Osteoblast (primary cell): ENCODE data around the gene COPS2. TPM values are rescaled to one million over a fixed set of nuclear protein-coding genes. Genes with fewer than 3 reads are reported as not detected.
"Not testable (repeated sequence)": the region's sequence is repeated elsewhere in the genome, so short reads cannot be mapped to it uniquely, and the experiment has no call there.

ENCODE experiments used
- DNase-seq: peaks from one replicate; pipeline ENCODE4 v3.0.0; 2011; ENCODE audit warnings: low spot score, mixed read lengths; ENCODE audit not compliant: insufficient read length; ENCODE audit errors: missing footprints
- H2AFZ ChIP-seq: 2 replicates; pipeline ENCODE4 v1.6.0; 2011; ENCODE audit warnings: mild to moderate bottlenecking, low read length
- H3K27ac ChIP-seq: 2 replicates; pipeline ENCODE4 v1.5.1; 2011; ENCODE audit warnings: mild to moderate bottlenecking, low read depth, low read length, moderate library complexity
- H3K27me3 ChIP-seq: 2 replicates; pipeline ENCODE4 v1.6.0; 2012; ENCODE audit warnings: mild to moderate bottlenecking, control low read depth, inconsistent platforms, low read length, moderate library complexity; ENCODE audit not compliant: insufficient read depth
- H3K36me3 ChIP-seq: 2 replicates; pipeline ENCODE4 v1.5.1; 2011; ENCODE audit warnings: mild to moderate bottlenecking, low read length, control low read depth, moderate library complexity; ENCODE audit not compliant: insufficient read depth
- H3K4me1 ChIP-seq: 2 replicates; pipeline ENCODE4 v1.5.1; 2011; ENCODE audit warnings: mild to moderate bottlenecking, low read length, control low read depth, moderate library complexity; ENCODE audit not compliant: insufficient read depth
- H3K4me2 ChIP-seq: 2 replicates; pipeline ENCODE4 v1.6.0; 2011; ENCODE audit warnings: mild to moderate bottlenecking, low read length; ENCODE audit not compliant: insufficient read depth
- H3K4me3 ChIP-seq: fragments of 200-600 bp; sonication (generic); 3 replicates; pipeline ENCODE4 v1.5.1; 2012; ENCODE audit warnings: mild to moderate bottlenecking, low read length, inconsistent platforms; ENCODE audit not compliant: insufficient read depth
- H3K79me2 ChIP-seq: 2 replicates; pipeline ENCODE4 v1.6.0; 2012; ENCODE audit warnings: mild to moderate bottlenecking, low read length, control low read depth, inconsistent platforms; ENCODE audit not compliant: insufficient read depth
- H3K9me3 ChIP-seq: 2 replicates; pipeline ENCODE4 v1.5.1; 2011; ENCODE audit warnings: low read depth, low read length, control low read depth
- H4K20me1 ChIP-seq: 2 replicates; pipeline ENCODE4 v1.6.0; 2012; ENCODE audit warnings: mild to moderate bottlenecking, low read length, control low read depth; ENCODE audit not compliant: insufficient read depth
- CTCF ChIP-seq: IDR thresholded peaks from 2 replicates; pipeline ENCODE4 v1.5.1; 2011; ENCODE audit warnings: mild to moderate bottlenecking, low read depth, low read length, moderate library complexity; ENCODE audit errors: extremely low read depth
- total RNA-seq: library from RNA; depleted of rRNA; stranded (reverse); fragments of >200 nt; gene quantifications from 2 replicates; pipeline ENCODE4 v1.2.3, GENCODE V29; 2012

The COPS2 gene
- total RNA-seq, 1 donor, result 101 TPM

DNA sequence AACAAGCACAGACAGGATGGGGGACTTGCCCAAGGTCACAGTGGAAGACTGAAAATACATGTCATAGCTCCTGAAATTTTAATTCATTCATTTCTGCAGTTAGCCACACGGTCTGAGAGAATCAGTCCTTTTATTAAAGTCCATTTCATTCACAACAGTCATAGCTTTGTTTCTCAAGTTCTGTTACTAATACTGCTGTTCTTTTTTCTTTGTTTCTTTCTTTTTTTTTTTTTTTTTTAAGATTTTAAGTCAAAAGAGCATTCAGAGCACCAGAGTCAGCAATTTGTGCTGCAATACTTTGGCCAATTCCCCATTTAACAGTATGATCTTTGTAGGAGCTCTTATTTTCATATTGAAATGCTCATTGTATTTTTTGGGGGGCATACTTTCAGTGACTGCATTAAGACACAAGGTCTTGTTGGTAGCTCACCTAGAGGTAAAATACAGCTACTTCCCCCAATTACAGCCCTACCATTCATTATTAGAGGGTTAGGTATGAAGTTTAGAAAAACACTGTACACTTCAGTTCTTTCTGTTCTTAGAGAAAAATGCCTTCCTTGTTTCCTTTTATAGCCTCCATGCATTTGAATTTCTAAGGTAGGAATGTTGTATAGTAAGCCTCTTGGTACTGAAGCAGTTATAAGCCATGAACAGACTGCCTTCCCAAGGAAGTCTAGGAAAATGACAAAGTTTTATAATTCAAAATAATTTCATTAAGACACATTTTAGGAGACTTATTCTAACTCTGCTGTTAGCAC, 24.2 kb upstream of the COPS2 start:
- H3K27ac ChIP-seq, result no peak overlapping the region
- H3K4me3 ChIP-seq, result no peak overlapping the region
- no peak for TF ChIP-seq CTCF
- no peaks in the 10 kb centered on the region for H3K36me3 ChIP-seq
- no peaks in the 10 kb centered on the region for H3K4me1 ChIP-seq
- no peaks in the 10 kb centered on the region for H3K27me3 ChIP-seq
- no peak for DNase-seq
- peaks cover 15% of the 10 kb centered on the region for H4K20me1 ChIP-seq
- H2AFZ ChIP-seq, result no peak overlapping the region
- H3K9me3 ChIP-seq, result no peaks in the 10 kb centered on the region
- H3K4me2 ChIP-seq, result no peak overlapping the region
- peaks cover 61% of the 10 kb centered on the region for H3K79me2 ChIP-seq

DNA sequence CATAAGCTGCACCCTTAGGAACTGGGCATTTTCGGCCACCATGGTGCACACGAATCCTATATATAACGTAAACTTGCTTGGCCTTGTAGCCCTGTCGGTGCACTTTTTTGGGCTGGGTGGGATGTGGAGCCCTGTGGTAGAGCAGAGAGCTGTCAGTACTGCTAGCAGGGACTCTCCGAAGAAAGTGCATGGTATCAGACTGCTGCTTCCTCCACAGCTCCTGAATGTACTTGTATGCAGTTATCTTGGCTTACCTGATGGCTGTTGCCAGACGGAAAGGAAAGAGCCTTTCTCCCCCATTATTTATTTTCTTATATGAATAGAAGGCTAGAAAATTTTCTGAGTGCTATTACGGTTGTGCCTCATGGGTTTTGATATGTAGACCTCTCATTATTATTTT, 23.1 kb upstream of the COPS2 start:
- H2AFZ ChIP-seq, result no peak overlapping the region
- DNase-seq, result no peak
- H3K9me3 ChIP-seq, result no peaks in the 10 kb centered on the region
- peaks cover 10% of the 10 kb centered on the region for H4K20me1 ChIP-seq
- TF ChIP-seq CTCF, result no peak
- peaks cover 62% of the 10 kb centered on the region for H3K79me2 ChIP-seq
- no peaks in the 10 kb centered on the region for H3K4me1 ChIP-seq
- H3K36me3 ChIP-seq, result no peaks in the 10 kb centered on the region
- H3K27me3 ChIP-seq, result no peaks in the 10 kb centered on the region
- H3K4me3 ChIP-seq, result no peak overlapping the region
- no peak overlapping the region for H3K27ac ChIP-seq
- no peak overlapping the region for H3K4me2 ChIP-seq

DNA sequence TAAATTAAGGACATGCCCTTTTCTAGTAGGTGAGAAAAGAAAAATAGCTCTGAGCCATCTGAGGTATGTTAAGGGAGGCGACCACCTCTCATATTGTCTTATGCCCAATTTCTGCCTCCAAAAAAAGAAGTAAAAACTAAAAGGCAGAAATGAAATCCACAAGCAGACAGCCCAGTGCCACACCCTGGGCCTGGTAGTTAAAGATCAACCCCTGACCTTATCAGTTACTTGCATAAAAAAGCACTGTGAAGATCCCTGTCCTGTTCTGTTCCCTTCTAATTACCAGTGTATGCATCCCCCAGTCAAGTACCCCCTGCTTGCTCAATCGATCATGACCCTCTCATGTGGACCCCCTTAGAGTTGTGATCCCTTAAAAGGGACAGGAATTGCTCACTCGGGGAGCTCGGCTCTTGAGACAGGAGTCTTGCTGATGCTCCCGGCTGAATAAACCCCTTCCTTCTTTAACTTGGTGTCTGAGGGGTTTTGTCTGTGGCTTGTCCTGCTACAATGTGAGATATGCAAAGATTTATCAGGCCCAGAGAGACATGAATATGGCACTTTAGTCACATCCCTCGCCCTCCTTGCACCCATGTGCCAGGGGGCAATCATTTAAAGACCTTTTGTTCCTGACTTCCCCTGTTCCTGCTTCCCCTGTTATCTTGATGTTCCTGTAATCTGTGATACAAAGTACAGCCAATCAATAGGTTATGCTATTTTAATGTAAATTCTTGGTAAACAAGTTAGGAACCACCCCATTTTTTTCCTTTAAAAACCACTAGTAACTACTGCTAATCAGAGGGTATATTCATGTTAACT, 20.4 kb upstream of the COPS2 start:
- not testable (repeated sequence) for H4K20me1 ChIP-seq, H2AFZ ChIP-seq, H3K4me1 ChIP-seq, H3K27ac ChIP-seq, DNase-seq, H3K9me3 ChIP-seq, H3K36me3 ChIP-seq, H3K4me2 ChIP-seq, H3K27me3 ChIP-seq, H3K4me3 ChIP-seq
- H3K79me2 ChIP-seq, result peaks cover 72% of the 10 kb centered on the region

DNA sequence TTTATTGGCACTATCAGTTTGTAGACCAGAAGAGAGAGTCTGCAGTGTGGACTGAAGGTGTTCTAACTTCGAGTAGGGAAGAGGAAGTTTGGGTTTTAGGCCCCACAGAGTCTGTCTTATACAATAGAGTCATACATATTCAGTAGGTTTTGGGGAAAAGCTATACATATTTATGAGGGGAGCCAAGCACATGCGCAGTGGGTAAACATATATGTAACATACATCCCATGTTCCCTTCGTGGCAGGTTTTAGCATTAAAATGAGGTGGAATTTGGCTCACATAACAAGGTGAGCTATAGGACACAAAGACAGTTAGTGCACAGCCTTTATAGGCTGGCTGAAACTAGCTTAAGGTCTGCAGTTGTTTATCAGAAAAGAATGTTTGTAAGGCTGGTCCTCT, 19.5 kb upstream of the COPS2 start:
- no peak for TF ChIP-seq CTCF
- Histone ChIP-seq H3K79me2 (peaks cover 71% of the 10 kb centered on the region), H4K20me1 (peaks cover 10% of the 10 kb centered on the region), H3K4me2 (no peak overlapping the region), H3K27me3 (no peaks in the 10 kb centered on the region), H3K36me3 (no peaks in the 10 kb centered on the region), H2AFZ (no peak overlapping the region), H3K4me3 (no peak overlapping the region), H3K4me1 (no peaks in the 10 kb centered on the region), H3K27ac (no peak overlapping the region), H3K9me3 (no peaks in the 10 kb centered on the region)
- no peak for DNase-seq
